HG02981 (cell line): ENCODE data around the gene GRM2.
"Not testable (repeated sequence)": the region's sequence is repeated elsewhere in the genome, so short reads cannot be mapped to it uniquely, and the experiment has no call there.

Experiments
- ATAC-seq: cut with Tn5 transposase; IDR thresholded peaks from one replicate; pipeline ENCODE4 v1.9.1; 2021; ENCODE audit warnings: mild to moderate bottlenecking, moderate library complexity; ENCODE audit not compliant: unreplicated experiment

Gene GRM2

DNA sequence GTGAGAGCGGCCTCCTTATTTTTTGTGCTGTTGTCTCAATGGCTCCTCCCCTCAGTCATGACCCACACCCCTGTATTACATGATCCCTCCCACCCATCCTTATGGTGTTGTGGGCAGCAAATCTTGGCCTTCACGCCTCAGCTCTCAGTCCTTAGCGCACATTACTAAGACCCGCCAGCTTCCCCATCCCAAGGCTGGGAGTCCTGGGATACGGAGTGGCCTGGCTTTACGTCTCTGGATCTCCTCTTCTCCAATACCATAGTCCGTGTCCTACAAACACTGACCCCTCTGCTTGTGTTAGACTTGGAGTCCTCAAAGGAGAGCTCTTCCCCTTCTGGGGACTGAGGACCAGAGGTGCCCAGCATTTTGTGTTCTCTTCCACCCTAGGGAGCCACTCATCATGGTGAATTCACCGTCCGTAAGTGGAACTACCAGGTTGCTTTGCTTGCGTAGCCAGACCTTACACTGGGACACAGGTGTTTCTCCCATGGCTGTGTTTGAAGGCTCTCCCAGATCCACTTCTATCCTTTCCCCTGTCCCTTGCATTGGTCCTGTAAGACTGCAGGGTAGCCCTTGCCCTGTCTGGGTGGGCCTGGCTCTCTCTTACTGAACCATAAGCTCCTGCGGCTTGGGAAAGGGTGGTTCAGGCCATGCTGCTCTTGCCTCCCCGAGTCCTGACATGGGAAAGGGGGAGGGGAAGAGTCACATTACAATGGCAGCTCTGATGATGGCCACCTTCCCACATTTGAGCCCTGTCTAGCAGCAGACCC lies 13.6 kb downstream of the GRM2 start:
- no peak for ATAC-seq

DNA sequence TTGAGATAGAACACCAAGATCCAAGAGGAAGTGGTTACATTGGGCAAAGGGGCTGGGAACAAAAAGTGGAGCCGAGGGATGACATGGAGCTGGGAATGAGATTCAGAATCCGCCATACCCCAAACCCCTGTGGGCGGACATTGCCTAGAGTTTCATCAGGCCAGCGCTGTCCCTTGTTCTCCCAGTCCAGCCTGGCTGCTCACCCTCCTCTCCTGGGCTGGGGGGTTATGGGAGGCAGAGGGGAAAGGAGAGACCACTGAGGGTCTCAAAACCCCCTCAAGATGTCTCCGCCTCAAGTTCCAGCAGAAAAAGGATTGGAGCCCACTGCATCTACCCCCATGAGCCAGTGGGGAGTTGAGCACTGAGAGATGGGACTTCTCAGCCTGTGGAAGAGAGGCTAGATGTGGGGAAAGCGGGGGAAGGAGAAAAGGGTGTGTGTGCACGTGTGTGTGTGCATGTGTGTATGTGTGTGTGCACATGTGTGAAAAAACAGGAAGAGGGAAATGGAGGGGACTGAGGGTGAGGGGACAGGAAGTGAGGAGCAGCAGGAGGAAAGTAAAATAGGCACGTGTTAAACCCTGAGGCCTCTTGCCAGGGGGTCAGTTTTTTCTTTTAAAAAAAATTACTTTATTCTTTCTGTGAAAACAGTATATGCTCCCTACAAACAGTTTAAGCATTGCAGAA lies 14.3 kb downstream of the GRM2 start:
- no peak for ATAC-seq

DNA sequence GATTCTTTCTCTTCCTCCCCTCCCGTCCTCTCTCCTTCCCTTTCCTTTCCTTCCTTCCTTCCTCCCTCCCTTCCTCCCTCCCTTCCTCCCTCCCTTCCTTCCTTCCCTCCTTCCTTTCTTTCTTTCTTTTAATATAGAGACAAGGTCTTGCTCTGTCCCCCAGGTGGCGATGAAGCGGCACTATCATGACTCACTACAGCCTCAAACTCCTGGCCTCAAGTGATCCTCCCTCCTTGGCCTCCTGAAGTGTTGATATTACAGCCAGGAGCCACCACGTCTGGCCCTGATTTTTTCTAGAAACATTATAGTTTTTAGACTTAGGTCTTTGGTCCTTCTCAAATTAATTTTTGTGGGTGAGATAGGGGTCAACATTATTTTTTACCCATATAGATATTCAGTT lies 15.5 kb downstream of the GRM2 start:
- ATAC-seq = no peak

DNA sequence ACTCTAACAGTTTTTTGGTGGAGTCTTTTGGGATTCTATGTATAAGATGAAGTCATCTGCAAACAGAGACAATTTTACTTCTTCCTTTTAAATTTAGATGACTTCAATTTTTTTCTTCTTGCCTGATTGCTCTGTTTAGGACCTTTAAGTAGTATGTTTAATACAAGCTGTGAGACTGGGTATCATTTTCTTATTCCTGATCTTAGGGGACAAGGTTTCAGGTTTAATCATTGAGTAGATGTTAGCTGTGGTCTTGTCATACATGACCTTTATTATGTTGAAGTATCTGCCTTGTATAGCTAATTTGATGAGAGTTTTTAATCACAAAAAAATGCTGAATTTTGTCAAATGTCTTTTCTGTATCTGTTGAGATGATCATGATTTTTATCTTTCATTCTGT lies 20.6 kb downstream of the GRM2 start:
- no peak for ATAC-seq

- no peak for ATAC-seq
Measured at GRCh38 chr3:51729042-51729633, 22.3 kb downstream of the GRM2 start.

GRCh38 chr3:51733859-51734571 lies 27.1 kb downstream of the GRM2 start:
- no peak for ATAC-seq

GRCh38 chr3:51734572-51734907 lies 27.7 kb downstream of the GRM2 start:
- ATAC-seq = no peak

DNA sequence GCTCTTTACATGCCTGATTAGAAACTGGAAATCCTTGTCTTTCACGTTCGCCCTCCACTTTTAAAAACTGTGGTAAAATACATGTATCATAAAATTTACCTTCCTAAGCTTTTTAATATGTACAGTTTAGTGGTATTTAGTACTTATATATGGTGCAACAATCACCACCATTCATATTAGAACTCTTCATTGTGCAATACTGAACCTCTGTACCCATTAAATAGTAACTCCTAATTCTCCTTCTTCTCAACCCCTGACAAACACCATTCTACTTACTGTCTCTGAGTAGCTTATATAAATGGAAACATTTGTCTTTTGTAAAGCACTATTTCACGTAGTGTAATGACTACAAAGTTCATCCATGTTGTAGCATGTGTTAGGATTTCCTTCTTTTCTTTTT lies 28.2 kb downstream of the GRM2 start:
- ATAC-seq = no peak

DNA sequence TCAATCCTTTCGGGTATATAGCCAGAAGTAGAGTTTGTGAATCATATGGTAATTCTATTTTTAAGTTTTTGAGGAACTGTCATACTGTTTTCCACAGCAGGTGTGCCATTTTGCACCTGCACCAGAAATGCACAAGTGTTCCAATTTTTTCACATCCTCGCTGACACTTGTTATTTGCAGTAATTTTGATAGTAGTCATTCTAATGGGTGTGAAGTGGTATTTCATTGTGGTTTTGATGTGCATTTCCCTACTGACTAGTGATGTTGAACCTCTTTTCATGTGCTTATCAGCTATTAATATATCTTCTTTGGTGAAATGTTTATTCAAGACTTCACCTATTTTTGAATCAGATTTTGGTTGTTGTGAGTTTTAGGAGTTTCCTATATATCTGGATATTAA lies 29.1 kb downstream of the GRM2 start:
- no peak for ATAC-seq

DNA sequence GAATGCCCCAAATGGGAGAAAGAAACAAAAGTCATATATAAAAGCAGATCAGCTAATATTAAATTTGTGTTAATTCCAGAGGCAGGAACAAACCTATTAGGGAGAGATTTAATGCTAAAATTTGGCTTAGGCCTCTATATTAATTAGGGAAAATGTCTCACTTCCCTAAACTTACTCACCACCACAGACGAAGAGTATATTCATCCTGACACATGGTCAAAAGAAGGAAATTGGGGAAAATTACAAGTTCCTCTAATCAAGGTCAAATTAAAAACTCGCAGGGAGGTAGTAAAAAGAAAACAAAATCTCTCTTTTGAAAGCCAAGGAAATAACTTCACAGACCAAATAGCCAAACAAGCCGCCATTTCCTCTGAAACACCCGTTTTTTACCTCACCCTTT lies 32.2 kb downstream of the GRM2 start:
- ATAC-seq = no peak

GRCh38 chr3:51742320-51742719 lies 35.5 kb downstream of the GRM2 start:
- ATAC-seq = not testable (repeated sequence)

- ATAC-seq = not testable (repeated sequence)
Measured at GRCh38 chr3:51742978-51743377, 36.1 kb downstream of the GRM2 start.

- no peak for ATAC-seq
Measured at GRCh38 chr3:51747840-51748239, 41.0 kb downstream of the GRM2 start.

- ATAC-seq = no peak
Measured at GRCh38 chr3:51748327-51748726, 41.5 kb downstream of the GRM2 start.

DNA sequence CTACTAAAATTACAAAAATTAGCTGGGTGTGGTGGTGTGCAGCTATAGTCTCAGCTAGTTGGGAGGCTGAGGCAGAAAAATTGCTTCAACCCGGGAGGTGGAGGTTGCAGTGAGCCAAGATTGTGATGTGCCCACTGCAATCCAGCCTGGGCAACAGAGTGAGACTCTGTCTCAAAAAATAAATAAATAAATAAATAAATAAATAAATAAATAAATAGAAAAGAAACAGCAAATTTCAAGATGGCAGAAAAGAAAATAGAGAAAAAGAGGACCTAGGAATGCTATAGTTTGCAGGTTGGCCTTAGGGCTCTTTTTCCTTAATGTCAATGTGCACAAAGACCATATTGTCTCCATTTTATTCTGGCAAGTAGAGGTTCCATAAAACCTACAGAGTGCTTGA lies 44.0 kb downstream of the GRM2 start:
- ATAC-seq = no peak

- ATAC-seq = no peak
Measured at GRCh38 chr3:51751287-51751686, 44.4 kb downstream of the GRM2 start.

DNA sequence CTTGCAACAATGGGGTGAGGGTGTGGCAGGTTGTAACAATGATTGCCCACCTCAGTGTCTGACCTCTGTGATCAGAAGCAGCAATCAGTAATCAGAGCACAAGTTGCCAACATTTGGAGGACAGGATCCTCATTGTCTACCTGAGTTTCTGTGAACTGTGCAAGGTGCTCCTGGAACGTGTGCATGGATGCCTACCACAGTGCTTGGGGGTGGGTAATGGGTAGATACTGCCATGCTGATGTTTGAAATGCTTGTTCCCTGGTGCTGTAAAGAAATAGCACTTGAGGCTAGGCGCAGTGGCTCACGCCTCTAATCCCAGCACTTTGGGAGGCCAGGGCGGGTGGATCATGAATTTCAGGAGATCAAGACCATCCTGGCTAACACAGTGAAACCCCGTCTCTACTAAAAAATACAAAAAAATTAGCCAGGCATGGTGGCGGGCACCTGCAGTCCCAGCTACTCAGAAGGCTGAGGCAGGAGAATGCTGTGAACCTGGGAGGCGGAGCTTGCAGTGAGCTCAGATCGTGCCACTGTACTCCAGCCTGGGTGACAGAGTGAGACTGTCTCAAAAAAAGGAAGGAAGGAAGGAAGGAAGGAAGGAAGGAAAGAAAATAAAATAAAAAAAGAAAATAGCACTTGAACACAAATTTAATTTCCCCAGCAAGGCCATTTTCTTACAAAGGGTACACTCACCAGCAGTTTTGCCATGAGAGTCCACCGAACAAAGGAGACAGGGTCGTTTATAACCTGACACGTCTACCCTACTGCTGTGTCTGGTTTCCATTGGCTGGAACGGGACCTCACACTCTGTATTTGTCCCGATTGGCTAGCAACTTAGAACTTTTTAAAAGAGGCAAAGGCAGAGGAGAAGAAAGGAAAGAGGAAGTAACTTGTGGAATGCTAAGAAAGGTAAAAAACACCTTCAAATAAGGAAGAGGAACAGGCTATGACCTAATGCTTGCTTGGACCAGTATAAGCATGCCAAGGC lies 47.2 kb downstream of the GRM2 start:
- not testable (repeated sequence) for ATAC-seq

DNA sequence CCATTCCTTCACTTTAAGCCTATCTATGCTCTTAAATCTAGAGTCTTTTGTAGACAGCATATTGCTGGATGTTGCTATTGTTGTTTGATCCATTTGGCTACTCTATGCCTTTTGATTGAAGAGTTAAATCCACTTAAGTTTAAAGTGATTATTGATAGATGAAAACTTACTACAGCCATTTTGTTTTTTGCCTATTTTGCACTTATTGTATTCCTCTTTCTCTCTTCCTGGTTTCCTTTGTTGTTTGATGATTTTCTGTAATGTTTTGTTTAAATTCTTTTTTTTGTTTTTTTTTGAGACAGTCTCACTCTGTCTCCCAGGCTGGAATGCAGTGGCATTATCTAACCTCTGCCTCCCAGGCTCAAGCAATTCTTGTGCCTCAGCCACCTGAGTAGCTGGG lies 52.3 kb downstream of the GRM2 start:
- ATAC-seq = no peak
